ENCODE measurements around the gene SLC34A3. TPM values are rescaled to one million over a fixed set of nuclear protein-coding genes. Genes with fewer than 3 reads are reported as not detected.

SLC34A3 gene
- polyA plus RNA-seq, 1 donor, result 1.5 TPM

DNA sequence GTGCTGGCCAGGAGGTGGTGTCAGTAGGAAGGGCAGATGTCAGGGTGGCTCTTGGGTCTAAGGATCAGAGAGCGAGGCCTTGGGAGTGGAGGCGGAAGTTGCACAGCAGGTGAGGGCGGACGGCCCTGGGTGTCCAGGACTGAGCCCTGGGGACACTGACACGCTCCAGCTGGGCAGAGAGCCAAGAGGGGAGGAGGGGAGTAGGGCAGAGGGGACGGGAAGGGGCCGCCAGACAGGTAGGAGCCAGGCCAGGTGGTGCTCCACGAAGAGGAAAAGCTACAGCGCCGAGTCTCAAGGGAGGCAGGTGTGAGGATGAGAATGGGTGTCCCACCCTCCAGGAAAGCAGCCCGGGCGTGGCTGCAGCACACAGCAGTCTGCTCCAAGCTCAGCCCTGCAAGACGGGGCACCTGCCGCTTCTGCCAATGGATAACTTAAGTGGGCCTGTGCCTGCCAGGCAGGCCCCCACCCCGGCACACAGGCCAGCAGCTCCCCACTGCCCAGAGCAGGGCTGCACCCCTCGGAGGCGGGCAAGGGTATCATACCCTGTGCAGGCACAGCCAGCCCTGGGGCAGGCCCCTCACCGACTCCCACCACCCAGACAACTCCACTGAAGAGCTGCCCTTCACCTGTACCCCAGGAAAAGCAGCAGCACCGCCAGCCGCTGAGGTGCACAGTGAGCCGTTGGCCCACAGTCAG, 35.0 kb upstream of the SLC34A3 start:
- DNase-seq (ENCODE audit: low read depth), result no peak

DNA sequence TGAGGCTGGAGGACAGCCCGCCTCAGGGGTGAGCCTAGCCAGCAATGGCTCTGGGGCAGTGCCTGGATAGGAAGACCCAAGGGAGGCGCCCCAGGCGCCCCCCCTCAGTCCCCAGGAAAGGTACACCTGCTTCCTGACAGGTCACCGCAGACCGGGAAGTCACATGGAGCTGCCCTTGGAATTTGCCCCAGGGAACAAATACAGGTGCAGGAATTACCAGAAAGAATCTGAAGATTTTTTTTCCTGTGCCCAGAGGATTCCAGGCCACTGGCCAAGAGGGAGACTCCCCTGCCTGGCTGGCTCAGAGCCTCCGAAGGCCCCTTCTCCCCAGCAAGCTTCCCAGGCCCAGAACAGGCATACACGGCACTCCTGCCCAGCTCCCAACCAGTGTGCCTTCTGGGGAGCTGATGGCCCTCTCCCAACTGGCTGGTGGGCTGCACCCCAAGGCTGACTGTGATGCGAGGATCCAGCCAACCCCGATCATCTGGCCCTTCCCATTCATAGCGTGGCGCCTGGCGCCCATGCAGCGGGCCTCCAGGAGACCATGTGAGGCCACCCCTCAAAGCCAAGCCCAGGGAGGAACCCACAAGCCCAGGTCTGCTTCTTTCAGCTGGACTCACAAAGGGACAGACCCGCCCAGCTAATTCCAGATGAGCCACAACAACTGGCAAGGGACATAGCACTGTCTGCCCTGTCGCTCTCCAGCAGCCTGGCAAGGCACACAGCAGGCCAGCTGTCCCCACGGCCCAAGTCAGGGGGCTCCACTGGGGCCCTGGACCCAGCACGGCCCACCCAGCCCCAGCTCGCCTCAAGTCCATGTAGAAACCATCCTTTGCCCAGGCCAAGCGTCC, 32.4 kb upstream of the SLC34A3 start:
- no peak for DNase-seq (ENCODE audit: low read depth)

DNA sequence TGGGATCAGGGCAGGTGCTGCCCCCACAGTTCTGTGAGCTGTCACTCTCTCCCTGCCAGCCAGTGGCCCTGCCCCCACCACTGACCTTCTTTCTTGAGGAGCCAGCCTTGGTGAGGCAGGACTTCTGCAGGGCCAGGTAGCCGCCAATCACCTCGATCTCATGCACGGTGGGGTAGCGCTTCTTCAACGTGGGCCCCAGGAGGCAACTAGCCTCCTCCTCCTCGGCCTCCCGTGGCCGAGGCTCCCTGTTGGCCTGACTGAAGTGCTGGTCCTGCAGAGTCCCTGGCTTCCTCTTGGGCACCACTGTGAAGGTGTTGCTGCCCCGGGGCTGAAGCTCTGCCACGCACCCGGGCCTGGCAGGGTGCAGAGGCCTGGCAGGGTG, 31.8 kb upstream of the SLC34A3 start:
- no peak for DNase-seq (ENCODE audit: low read depth)

DNA sequence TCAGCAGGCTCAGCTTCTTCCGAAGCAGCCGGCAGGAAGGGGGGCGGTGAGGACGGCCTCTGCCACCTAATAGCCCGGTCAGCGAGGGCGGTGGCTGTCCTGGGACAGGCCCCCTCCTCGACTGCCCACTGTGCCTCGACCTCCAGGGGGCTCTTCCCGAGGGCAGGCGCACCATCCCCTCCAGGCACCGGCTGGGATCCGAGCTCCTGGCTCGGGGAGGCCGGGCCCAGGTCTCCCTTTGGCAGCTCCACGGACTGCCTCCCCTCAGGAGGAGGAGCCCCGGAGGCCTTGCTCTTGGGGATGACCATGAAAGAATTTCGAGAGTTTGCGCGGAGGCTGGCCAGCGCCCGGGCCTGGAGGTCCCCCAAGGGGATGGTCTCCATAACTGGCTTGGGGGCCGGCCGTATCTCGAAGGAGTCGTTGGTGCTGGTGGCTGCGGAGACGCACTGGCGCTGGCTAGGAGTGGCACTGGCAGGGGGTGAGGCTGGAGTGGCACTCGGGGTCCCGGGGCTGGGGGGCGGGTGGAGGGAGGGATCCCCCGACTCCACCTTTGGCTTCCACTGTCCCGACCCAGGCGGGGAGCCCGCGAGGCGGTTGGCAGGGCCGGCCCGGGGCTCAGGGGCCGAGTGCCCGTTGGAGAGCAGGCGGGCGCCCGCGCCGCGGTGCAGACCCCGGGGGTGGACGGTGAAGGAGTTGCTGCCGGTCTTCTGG, 31.1 kb upstream of the SLC34A3 start:
- no peak for DNase-seq (ENCODE audit: low read depth)

DNA sequence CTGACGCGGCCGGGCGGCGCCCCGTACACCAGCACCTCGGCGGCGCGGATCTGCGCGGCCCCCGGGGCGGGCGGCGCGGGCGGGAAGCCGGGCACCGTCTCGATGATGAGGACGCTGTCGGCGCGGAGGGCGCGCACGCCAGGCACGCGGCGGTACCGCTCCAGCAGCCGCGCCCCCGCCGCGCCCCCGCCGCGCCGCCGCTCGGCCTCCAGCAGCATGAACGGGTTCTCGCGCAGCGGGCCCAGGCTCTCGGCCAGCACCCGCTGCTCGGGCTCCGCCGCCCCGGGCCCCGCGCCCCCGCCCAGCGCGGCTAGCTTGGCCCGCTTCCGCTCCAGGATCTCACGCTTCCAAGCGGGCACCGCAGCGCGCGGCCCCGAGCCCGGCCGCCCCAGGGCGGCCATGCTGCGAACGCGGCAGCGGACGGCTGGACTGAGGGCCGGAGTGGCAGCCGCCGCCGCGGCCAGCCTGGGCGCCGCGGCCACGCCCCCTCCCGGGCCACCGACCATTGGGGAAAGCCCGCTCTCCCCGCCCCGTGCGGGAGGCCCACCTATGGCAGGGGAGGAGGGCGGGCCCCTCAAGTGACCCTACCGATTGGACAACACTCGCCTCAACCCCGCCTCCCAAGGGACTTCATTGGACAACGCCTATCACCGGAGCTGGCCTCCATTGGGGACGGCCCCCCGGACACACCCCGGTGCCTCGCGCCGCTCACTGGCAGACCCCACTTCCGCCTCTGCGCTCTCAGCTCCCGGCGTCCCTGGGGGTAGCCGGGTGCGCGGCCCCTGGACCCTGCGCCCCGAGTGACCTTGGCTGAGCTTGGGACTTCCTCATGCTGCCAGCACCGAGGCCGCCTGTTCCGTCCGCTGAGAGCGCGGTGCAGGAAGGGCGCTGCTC, 30.1 kb upstream of the SLC34A3 start, which contains the start of gene TPRN:
TPRN (minus strand) TSS at position 431 of the 894 bp plus-strand sequence; CDS start at position 401, 30 bp downstream.
- peak; percentile 89 for DNase-seq (ENCODE audit: low read depth)

DNA sequence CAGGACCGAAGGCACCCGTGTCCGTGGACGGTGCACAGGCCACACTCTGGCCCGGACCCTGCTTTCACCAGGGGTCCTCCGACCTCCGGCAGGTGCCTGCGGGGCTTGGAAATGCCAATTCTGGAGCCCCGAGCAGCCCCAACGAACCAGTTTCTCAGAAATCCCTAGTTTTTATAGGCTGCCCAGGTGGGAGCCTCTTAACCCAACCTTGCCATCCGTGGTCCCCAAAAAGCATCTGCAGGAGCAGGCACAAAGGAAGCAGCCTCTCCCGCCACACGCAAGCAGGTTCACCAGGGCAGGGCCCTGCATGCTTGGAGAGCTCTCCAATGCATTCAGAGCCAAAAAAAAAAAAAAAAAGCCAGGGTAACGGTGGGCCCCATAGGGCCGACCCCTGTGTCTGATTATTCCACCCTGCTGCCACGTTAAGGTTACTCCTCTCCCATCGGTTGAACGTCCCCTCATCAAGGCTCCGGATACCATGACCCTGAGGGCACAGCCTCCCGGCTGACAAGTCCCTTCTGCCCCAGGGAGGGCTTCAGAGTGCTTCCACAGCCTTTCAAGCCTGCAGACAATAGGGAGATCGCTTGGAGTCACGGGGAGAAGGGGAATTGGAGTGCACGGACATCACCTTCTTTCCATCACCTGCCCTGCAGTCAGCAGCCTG, 29.4 kb upstream of the SLC34A3 start:
- DNase-seq (ENCODE audit: low read depth), result no peak

DNA sequence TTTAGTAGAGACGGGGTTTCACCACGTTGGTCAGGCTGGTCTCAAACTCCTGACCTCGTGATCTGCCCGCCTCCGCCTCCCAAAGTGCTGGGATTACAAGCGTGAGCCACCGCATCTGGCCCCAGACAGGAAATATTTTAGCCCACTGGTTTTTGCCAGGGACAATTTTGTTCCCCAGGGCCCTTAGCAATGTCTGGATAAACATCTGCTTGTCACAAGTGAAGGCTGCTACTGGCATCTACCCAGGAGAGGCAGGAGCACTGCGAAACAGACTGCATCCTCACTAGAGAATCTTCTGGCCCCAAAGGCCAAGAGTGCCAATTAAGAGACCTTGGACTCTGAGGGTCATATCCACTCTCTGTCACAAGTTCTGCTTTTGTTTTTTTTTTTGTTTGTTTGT, 27.7 kb upstream of the SLC34A3 start:
- DNase-seq (ENCODE audit: low read depth), result no peak

DNA sequence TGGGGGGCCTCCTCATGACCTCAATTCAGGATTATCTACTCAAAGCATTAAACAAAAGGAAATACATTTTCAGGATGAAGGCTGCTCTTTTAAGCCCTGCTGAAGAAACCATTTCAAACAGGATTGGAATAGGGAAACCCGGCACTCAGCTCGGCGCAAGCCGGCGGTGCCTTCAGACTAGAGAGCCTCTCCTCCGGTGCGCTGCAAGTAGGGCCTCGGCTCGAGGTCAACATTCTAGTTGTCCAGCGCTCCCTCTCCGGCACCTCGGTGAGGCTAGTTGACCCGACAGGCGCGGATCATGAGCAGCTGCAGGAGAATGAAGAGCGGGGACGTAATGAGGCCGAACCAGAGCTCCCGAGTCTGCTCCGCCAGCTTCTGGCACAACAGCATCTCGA, 26.0 kb upstream of the SLC34A3 start:
- no peak for DNase-seq (ENCODE audit: low read depth)

DNA sequence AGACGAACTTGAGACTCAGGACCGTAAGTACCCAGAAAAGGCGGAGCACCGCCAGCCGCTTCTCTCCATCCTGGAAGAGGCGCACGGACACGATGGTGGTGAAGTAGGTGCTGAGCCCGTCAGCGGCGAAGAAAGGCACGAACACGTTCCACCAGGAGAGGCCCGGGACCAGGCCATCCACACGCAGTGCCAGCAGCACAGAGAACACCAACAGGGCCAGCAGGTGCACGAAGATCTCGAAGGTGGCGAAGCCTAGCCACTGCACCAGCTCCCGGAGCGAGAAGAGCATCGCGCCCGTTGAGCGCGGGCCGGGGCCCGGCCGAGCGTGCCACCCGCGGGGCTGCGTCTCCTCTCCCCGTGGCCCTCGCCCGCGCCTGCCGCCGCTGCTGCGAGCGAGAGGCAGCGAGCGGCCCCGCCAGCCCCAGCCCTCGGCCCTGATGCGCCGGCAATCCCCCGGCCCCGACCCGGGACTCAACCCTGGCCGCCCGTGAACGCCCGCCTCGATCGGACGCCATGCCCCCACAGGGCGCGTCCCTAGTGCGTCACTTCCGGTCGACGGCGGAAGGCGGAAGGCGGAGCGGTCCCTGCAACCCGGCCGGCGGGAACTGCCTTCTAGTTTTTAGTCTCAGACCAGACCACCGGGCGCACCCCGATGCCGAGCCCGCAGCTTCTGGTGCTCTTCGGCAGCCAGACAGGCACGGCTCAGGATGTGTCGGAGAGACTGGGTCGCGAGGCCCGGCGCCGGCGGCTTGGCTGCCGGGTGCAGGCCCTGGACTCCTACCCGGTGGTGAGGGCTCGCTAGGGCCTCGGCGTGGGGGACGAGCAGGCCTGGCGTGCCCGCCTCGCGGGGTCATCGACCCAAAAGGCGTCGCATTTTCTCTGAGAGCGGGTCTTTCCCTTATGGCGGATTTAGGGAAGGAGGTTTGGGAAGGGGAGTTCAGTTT, 25.3 kb upstream of the SLC34A3 start, which contains the start of the genes NDOR1 and TMEM203:
NDOR1 (plus strand) TSS at position 575 of the 944 bp plus-strand sequence; CDS start at position 653, 78 bp downstream.
TMEM203 (minus strand) TSS at position 523 of the 944 bp plus-strand sequence; CDS start at position 289, 234 bp downstream.
- peak; percentile 56 for DNase-seq (ENCODE audit: low read depth)

DNA sequence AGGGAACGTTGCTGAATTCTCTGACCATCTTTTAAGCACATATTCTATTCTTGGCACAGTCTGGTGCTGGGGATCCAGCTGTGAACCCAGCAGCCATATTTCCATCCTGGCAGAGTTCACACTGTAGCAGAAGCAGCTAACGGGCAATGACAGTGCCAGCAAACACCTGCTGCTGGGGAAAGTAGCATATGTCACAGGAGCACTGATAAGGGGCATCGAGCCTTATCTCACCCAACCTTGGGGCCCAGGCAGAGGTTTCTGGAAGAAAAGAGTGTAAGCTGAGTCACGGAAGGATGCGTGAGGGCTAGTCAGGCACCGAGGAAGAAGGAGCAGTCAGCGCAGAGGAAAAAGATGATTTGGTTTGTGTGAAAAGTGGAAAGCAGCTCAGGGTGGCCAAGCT, 24.1 kb upstream of the SLC34A3 start:
- DNase-seq (ENCODE audit: low read depth), result no peak

DNA sequence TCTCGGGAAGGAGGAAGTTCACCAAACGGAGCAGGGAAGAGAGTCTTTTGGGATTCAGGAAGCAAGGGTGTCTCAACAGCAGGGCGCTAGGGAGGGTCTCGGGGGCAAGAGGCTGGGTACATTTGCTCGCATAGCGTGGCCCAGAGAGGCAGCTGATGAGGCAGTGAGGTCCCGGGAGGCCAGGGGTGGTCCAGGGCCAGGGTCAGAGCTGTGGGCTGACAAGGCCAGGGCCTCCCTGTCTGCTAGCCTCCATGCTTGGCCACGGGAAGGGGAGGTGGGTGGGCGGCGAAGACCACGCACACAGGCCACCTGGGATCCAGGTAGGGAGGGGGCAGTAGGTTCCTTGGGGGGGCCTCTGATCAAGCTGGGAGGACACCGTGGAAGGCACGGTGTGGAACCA, 19.2 kb upstream of the SLC34A3 start:
- DNase-seq (ENCODE audit: low read depth), result no peak

DNA sequence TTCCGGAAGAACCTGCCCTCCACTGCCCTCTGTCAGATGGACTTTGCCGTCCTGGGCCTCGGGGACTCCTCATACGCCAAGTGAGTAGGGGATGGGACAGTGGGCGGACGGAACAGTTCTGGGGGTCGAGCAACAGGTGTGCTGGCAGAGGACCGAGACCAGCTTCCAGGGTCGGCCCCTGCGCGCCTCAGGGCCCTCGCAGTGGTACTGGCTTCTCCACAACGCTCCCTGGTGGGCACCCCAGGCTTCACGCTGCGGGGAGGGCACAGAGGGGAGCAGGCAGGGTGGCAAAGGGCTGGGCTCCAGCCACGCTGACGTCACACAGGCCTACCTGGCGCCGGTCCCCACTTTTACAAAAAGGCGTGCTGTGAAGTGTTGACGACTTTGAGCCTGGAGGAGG, 18.2 kb upstream of the SLC34A3 start:
- no peak for DNase-seq (ENCODE audit: low read depth)

DNA sequence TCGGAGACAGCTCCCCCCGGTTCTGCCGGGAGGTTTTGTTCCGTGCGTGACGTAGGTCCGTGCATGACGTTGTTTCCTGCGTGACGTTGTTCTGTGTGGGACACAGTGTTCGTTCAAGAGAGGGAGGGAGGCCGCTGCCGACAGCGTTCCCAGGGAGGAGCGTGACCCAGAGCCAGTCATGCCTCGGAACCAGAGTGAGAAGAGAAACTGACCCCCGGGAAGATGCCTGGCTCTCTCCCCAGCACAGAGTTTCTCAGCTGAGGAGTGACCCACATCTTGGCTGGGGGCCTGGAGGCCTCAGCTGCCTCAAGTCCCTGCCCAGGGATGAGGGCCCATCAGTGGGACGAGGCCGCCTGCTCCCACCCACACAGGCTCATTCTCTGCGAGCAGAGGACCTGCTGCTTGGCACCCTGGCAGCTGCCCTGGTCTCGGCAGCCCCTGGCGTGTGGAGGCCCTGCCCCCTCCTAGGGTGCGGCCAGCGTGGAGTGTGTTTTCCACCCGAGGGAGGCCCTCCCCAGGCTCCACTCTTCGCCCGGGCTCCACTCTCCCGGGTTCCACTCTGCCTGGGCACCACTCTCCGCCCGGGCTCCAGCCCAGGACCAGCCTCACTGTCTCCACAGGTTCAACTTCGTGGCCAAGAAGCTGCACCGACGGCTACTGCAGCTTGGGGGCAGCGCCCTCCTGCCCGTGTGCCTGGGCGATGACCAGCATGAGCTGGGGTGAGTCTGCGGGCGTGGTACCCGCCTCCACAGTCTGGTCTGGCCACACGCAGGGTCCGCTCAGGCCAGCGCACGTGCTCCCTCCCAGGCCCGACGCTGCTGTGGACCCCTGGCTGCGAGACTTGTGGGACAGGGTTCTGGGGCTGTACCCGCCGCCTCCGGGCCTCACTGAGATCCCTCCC, 17.3 kb upstream of the SLC34A3 start:
- DNase-seq (ENCODE audit: low read depth), result no peak

DNA sequence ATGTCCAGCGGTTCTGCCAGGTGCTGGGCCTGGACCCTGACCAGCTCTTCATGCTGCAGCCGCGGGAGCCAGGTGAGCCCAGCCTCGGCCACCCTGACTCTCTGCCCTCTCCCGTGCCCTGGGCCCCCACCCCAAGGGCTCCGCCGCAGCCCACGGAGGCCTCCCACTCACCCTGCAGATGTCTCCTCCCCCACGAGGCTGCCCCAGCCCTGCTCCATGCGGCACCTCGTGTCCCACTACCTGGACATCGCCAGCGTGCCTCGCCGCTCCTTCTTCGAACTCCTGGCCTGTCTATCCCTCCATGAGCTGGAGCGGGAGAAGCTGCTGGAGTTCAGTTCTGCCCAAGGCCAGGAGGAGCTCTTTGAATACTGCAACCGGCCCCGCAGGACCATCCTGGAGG, 16.1 kb upstream of the SLC34A3 start:
- no peak for DNase-seq (ENCODE audit: low read depth)

DNA sequence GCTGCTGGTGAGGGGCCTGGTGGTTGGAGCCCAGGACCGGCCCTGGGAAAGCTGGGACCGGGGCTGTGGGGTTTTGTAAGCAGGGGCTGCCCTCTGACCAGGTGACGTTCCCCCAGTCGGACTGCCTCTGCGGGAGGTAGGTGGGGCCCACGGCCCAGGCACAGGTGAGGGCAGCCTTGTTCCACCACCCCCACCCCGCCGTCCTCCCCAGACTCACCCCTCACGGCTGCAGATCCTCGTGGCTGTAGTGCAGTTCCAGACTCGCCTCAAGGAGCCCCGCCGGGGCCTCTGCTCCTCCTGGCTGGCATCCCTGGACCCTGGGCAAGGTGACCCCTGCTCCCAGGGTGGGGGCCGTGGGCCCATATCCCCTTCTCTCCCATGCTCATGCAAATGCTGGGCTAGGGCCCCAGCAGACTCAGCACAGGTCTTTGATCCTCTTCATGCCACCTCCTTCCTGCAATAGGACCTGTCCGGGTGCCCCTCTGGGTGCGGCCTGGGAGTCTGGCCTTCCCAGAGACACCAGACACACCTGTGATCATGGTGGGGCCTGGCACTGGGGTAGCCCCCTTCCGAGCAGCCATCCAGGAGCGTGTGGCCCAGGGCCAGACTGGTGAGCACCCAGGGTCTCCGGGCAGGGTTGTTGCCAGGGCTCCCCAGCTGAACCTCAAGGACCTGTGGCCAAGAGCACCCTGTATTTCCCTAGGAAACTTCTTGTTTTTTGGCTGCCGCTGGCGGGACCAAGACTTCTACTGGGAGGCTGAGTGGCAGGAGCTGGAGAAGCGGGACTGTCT, 15.3 kb upstream of the SLC34A3 start:
- no peak for DNase-seq (ENCODE audit: low read depth)

DNA sequence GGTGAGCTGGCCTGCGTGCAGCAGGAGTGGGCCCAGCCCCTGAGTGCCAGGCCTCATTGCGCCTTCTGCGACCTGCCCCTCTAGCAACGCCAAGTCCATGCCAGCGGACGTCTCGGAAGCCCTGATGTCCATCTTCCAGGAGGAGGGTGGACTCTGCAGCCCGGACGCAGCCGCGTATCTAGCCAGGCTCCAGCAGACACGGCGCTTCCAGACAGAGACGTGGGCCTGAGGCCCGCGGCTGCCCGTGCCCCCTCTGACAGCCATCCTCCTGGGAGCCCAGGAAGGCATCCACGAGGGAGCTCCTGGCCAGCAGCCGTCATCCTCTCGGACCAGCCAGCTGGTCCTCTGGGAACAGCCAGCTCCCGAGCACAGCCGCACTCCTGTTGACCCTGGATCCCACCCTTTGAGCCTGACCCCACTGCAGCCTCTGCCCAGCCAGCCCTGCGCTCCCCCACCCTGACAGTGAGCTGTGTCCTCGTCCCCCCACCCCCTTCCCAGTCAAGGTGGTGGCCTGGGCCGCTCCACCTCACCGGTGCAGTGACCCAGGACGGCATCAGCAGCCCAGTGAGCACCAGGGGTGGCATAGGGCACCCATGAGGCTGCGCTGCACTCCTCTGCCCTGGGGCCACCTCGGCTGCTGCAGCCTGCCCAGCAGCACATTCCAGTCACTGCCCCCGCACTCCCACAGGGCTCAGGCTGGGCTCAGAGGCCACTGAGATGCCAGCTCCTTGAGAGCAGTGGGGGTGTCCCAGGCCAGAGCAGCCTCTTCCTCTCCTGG, 14.3 kb upstream of the SLC34A3 start:
- no peak for DNase-seq (ENCODE audit: low read depth)

All from forelimb muscle (tissue), 1 donor.